HTR-8/SVneo (cell line): ENCODE data around the gene CPN2.

Experiments used
- DNase-seq: peaks from one replicate; pipeline ENCODE4 v3.0.0; 2011; ENCODE audit warnings: low spot score, mixed read lengths; ENCODE audit not compliant: insufficient read length
- FAIRE-seq: peaks from 2 replicates; lab custom pipeline; 2011; peaks lifted over from hg19 to GRCh38; lab: Jason Lieb, UNC

CPN2 gene, protein sequence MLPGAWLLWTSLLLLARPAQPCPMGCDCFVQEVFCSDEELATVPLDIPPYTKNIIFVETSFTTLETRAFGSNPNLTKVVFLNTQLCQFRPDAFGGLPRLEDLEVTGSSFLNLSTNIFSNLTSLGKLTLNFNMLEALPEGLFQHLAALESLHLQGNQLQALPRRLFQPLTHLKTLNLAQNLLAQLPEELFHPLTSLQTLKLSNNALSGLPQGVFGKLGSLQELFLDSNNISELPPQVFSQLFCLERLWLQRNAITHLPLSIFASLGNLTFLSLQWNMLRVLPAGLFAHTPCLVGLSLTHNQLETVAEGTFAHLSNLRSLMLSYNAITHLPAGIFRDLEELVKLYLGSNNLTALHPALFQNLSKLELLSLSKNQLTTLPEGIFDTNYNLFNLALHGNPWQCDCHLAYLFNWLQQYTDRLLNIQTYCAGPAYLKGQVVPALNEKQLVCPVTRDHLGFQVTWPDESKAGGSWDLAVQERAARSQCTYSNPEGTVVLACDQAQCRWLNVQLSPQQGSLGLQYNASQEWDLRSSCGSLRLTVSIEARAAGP

GRCh38 chr3:194351080-194351672, at the start of gene CPN2:
TSS of gene CPN2 (minus strand) at chr3:194351328. CDS start at chr3:194342702, 8,626 bp downstream.
- DNase-seq (no peak), FAIRE-seq (no peak)

GRCh38 chr3:194399874-194400411, 48.8 kb upstream of the CPN2 start:
- DNase-seq (no peak), FAIRE-seq (no peak)

DNA sequence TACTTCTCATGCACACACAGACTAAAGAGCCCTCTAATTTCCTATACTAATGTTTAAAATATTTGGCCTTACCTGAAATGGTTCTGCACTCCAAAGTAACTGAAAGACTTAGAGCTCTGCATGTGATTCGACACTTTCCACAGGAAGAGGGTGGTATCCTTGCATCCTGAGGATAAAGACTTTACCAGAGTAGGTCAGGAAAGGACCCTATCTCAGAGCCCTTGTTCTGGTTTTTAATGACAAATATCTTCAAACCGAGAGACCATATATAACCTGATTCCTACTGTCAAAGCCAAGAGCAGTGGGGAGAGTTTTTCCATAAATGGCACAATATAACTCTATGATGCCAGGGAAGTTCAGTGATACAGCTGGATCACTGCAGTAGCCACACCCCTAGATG, 48.0 kb upstream of the CPN2 start, which contains the start of gene GP5:
GP5 (minus strand) TSS at position 101 of the 400 bp plus-strand sequence. CDS start 984 bp downstream, outside the sequence.
- DNase-seq (no peak), FAIRE-seq (no peak)

GRCh38 chr3:194397757-194398312, 46.7 kb upstream of the CPN2 start:
- DNase-seq = no peak
- FAIRE-seq = no peak

GRCh38 chr3:194396859-194397756, 46.0 kb upstream of the CPN2 start:
- no peak for DNase-seq
- no peak for FAIRE-seq

DNA sequence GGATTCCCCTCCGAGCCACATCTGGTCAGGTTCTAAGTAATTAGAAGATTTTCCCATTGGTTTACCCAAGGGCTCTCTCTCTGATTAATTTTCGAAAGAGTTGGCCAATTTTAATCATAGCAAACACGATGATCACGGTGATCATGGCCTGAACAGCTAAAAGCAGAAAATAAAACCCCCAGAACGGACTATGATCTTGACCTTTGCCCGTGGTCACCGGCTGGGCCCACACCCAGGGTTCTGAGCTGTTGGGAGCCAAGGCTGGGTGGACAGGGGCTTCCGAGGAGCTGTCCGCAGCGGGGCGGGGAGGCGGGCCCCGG, 45.4 kb upstream of the CPN2 start:
- FAIRE-seq (no peak), DNase-seq (no peak)

- no peak for FAIRE-seq
These were observed 44.8 kb upstream of the CPN2 start for GRCh38 chr3:194395778-194396538.

GRCh38 chr3:194395212-194395611, 44.1 kb upstream of the CPN2 start:
- FAIRE-seq = no peak
- no peak for DNase-seq

More at GRCh38 chr3:194395778-194396538, 44.8 kb upstream of the CPN2 start:
- no peak for DNase-seq

DNA sequence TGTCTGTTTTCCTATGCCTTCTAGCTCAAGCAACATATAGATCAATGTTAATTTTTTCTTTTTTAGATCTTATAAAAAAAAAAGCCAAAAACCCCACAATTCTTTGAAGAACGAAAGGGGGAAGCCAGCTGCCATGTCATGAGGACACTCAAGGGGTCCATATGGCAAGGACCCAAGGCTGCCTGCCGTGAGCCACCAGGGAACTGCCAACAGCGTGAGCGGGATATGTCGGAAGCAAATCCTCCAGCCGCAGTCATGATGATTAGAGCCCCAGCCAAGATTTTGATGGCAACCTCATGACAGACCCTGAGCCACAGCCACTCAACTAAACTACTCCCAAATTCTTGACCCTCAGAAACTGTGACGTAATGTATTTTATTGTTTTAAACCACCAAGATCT, 41.4 kb upstream of the CPN2 start:
- FAIRE-seq = no peak
- DNase-seq = no peak

DNA sequence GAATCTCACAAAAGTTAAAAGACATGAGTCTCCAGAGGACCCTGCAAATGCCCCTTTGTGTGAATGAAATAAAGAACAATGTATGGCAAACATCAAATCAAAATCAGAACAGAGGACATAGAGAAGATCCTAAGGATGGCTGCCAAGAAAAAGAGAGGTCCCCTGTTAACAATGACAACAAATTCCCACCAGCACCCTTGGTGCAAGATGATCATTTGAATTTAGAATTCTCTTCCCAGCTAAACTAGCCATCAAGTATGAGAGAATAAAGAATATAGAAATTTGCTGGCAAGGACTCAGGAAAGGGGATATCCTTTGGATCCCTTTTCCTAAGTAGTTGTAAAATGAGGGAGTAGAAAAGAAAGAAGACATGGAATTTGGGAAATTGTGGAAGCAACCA, 39.7 kb upstream of the CPN2 start:
- no peak for FAIRE-seq
- no peak for DNase-seq

GRCh38 chr3:194389269-194389668, 38.1 kb upstream of the CPN2 start:
- DNase-seq = no peak
- FAIRE-seq = no peak

DNA sequence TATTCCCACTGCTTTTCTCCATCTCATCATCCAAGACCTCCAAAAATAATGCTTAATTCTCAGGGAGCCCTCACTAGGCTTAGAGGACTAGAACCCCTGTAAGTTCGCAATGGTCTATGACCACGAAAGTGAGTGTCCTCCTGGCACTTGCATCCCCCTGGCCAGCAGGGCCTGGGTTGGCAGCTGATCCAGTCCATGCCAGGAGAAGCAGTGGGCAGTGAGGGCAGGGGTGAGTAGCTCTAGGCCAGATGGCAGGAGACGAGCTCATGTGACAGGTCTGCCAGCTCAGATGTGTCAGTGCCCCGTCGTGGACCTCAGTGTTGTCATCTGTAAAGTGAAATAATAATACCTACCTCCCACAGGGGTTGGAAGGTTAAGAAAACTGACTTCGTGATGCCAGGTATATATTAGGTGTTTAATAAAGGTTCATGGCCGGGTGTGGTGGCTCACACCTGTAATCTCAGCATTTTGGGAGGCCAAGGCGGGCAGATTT, 36.8 kb upstream of the CPN2 start:
- DNase-seq = no peak
- no peak for FAIRE-seq

GRCh38 chr3:194387276-194387675, 36.1 kb upstream of the CPN2 start:
- FAIRE-seq = no peak
- DNase-seq = no peak

DNA sequence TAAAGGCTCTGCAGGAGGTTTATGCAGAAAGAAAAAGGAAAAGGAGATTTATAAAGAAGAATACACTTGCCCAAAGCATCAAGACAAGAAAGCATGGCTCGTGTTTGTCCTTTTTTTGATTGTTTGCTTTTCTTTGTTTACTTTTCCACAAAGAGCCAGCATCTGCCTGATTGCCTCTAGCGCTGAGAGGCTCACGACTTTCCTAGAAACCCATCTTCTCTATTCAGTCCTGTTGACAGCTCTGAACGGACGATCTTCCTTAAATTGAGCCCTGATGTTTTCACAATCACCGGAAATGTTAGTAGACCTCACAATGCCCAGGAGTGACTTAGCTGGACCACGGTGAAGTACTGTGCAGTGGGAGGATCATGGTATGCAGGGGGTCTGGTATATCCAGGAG, 35.5 kb upstream of the CPN2 start:
- no peak for FAIRE-seq
- no peak for DNase-seq

DNA sequence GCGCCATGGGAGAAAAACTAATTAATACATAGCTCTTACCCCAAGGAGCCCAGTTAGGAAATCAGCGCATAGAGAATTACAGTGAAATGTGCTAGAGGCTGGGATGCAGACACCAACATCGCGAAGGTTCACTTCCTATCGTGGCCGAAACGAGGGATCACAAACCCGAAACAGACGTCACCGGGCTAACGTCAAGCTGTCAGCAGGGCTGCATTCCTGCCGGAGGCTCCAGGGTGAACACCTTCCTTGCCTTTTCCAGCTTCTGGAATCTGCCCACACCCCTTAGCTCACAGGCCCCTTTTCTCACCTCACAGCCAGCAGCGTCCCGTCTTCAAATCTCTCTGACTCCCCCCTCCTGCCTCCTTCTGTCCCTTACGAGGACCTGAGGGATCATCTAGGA, 34.9 kb upstream of the CPN2 start:
- FAIRE-seq (no peak), DNase-seq (no peak)

- no peak for DNase-seq
- no peak for FAIRE-seq
These were observed 33.5 kb upstream of the CPN2 start for GRCh38 chr3:194384569-194385001.

GRCh38 chr3:194384156-194384555, 33.0 kb upstream of the CPN2 start:
- FAIRE-seq = no peak
- no peak for DNase-seq

- FAIRE-seq = no peak
These were observed 32.3 kb upstream of the CPN2 start for GRCh38 chr3:194383276-194383940.

DNA sequence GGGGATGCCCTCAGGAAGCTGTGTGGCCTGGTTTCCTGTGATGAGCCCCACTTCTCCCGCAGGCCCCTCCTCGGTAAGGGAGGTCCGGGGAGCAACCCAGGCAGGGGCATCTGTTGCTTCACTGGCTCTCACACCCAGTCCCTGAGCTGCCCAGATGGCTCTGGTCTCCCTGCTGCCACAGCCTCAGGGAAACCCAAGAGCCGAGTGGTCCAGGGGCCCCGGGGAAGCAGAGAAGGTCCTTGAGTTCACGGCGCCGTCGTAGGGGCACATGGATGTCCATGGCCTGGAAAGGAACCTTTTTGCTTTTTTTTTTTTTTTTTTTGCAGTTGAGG, 31.7 kb upstream of the CPN2 start:
- DNase-seq (no peak), FAIRE-seq (no peak)

More at GRCh38 chr3:194383276-194383940, 32.3 kb upstream of the CPN2 start:
- no peak for DNase-seq
